Body of pancreas (tissue), 4 donors: ENCODE measurements around the gene COL21A1.

ENCODE experiments used
- CTCF ChIP-seq, 7 experiments: fragments of 450-650 bp in 4 of 7; fragments of 200-600 bp in 3 of 7; sonication (generic) in 3 of 7; IDR thresholded peaks; one replicate each; pipeline ENCODE4 v1.5.1; 2016 to 2019; ENCODE audit warnings: antibody characterized with exemption in 7 of 7
- POLR2A ChIP-seq, 3 donors: fragments of 450-650 bp; IDR thresholded peaks; one replicate each; pipeline ENCODE4 v1.6.1; 2016; ENCODE audit warnings: antibody characterized with exemption in 3 of 3, mild to moderate bottlenecking in 2 of 3

- TF ChIP-seq CTCF (IDR thresholded peaks at IDR 0.05) = no peak
- TF ChIP-seq POLR2A (IDR thresholded peaks at IDR 0.05) = no peak
Measured at GRCh38 chr6:56241124-56241802, 6.1 kb downstream of the COL21A1 start.
